ENCODE data around the gene OR2B2. TPM values are rescaled to one million over a fixed set of nuclear protein-coding genes. Genes with fewer than 3 reads are reported as not detected.
"Not testable (repeated sequence)": the region's sequence is repeated elsewhere in the genome, so short reads cannot be mapped to it uniquely, and the experiment has no call there.

The OR2B2 gene
- total and polyA plus RNA-seq, 4 donors: not detected

DNA sequence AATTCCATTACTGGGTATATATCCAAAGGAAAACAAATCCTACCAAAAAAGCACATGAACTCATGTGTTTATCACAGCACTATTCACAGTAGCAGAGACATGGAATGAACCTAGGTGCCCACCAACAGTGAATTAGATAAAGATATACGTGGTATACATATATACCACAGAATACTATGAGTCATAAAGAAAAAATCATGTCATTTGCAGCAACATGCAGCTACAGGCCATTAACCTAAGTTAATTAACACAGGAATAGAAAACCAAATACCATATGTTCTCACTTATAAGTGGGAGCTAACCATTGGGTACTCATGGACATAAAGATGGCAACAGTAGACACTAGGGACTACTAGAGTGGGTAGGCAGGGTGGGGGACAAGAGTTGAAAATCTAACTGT, 4.2 kb downstream of the OR2B2 start:
- no peak overlapping the region for H3K9ac ChIP-seq (ENCODE audit: insufficient read depth in 1 of 2, low read length in 2 of 2)
- no peaks in the 10 kb centered on the region for H3K4me1 ChIP-seq (ENCODE audit: control insufficient read depth in 5 of 5, insufficient read depth in 5 of 5, low read length in 5 of 5)
- H3K27me3 ChIP-seq (ENCODE audit: control insufficient read depth in 3 of 3, insufficient read depth in 3 of 3, low read length in 2 of 3): no peaks in the 10 kb centered on the region
- H3K36me3 ChIP-seq (ENCODE audit: control insufficient read depth in 4 of 4, insufficient read depth in 4 of 4, low read length in 4 of 4): no peaks in the 10 kb centered on the region
- WGBS, 2 donors: 83 to 86% methylated on average over 1 of the region's 1 CpG
- no peak overlapping the region for H3K4me3 ChIP-seq
- DNase-seq (no peak), ATAC-seq (ENCODE audit: insufficient read depth, low FRiP score) (no peak)
- TF ChIP-seq, protein P1, sequence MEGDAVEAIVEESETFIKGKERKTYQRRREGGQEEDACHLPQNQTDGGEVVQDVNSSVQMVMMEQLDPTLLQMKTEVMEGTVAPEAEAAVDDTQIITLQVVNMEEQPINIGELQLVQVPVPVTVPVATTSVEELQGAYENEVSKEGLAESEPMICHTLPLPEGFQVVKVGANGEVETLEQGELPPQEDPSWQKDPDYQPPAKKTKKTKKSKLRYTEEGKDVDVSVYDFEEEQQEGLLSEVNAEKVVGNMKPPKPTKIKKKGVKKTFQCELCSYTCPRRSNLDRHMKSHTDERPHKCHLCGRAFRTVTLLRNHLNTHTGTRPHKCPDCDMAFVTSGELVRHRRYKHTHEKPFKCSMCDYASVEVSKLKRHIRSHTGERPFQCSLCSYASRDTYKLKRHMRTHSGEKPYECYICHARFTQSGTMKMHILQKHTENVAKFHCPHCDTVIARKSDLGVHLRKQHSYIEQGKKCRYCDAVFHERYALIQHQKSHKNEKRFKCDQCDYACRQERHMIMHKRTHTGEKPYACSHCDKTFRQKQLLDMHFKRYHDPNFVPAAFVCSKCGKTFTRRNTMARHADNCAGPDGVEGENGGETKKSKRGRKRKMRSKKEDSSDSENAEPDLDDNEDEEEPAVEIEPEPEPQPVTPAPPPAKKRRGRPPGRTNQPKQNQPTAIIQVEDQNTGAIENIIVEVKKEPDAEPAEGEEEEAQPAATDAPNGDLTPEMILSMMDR (IDR thresholded peaks at IDR 0.05; ENCODE audit: control extremely low read depth, extremely low read depth): no peak
- no peak overlapping the region for H3K27ac ChIP-seq (ENCODE audit: low read depth in 1 of 2, low read length in 1 of 2)
- H3K9me3 ChIP-seq (ENCODE audit: control insufficient read depth in 4 of 4, insufficient read depth in 3 of 4, low read length in 3 of 4): no peaks in the 10 kb centered on the region

DNA sequence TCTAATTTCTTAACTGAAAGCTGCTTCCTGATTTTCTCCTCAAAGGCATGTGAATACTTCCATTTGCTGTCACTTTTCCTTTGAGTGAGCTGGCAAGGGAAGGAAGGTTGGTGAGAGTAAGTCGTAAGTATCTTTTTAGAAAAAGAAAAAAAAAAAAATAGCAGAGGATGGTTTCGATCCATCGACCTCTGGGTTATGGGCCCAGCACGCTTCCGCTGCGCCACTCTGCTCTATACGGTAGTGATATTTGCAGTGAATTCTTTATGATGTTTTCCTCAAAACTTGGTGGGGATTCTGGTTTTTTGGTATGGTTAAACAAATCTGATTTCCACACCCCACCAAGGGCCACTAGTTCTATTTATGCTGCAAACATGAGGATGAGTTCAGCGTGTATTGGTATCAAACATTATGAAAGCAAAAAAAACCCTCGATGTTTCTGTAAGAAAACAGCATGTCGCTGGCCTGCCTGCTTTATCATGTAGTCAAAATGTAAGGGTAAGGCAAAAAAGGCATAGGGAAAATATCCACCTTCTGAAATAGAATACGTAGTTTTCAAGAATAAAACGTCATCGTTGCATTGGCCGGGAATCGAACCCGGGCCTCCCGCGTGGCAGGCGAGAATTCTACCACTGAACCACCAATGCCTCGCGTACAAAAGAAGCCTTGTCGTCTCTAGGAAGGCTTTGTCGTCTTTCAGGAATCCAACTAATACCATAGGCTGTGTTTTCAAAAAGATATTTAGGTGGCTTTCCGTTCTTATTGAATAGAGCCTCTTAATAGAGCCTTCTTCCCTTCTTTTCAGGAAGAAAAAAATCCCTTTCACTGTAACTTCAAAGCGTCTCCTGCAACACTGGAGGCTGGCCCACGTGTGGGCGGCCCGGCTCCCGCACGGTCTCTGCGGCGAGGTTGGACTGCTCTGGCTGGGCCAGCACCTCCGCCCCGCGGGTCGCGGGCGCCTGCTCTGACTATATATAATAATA, 9.6 kb downstream of the OR2B2 start:
- peak overlapping the region in 1 of 2 donors; percentile 88 for H3K27ac ChIP-seq (ENCODE audit: low read depth in 1 of 2, low read length in 1 of 2)
- ATAC-seq (ENCODE audit: insufficient read depth, low FRiP score) (peak; percentile 92), DNase-seq (peak; percentile 94 to 98 (median 97))

DNA sequence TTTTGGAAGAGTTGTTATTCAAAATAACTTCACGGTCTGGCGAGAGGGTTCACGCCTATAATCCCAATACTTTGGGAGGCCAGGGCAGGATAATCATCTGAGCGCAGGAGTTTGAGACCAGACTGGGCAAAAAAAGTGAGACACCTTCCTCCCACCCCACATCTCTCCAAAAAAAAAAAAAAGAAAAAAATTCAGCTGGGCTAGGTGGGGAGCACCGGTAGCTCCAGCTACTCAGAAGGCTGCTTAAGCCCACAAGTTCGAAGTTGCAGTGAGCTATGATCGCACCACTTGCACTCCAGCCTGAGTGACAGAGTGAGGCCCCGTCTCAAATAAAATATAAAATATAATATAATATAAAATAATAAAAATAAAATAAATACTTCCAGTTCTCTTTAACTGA, 10.4 kb downstream of the OR2B2 start:
- peaks cover 0 to 3% (median 0%) of the 10 kb centered on the region in 5 donors for H3K4me1 ChIP-seq (ENCODE audit: control insufficient read depth in 5 of 5, insufficient read depth in 5 of 5, low read length in 5 of 5)
- ATAC-seq (ENCODE audit: insufficient read depth, low FRiP score) (no peak), DNase-seq (no peak)
- no peak overlapping the region for H3K4me3 ChIP-seq
- no peaks in the 10 kb centered on the region for H3K9me3 ChIP-seq (ENCODE audit: control insufficient read depth in 4 of 4, insufficient read depth in 3 of 4, low read length in 3 of 4)
- 83 to 91% methylated on average over 8 of the region's 8 CpGs for WGBS, 2 donors
- no peaks in the 10 kb centered on the region for H3K27me3 ChIP-seq (ENCODE audit: control insufficient read depth in 3 of 3, insufficient read depth in 3 of 3, low read length in 2 of 3)
- H3K27ac ChIP-seq (ENCODE audit: low read depth in 1 of 2, low read length in 1 of 2): no peak overlapping the region
- TF ChIP-seq, protein P1 (IDR thresholded peaks at IDR 0.05; ENCODE audit: control extremely low read depth, extremely low read depth): no peak
- H3K9ac ChIP-seq (ENCODE audit: insufficient read depth in 1 of 2, low read length in 2 of 2): no peak overlapping the region
- H3K36me3 ChIP-seq (ENCODE audit: control insufficient read depth in 4 of 4, insufficient read depth in 4 of 4, low read length in 4 of 4): no peaks in the 10 kb centered on the region

More for the DNA sequence above, 9.6 kb downstream of the OR2B2 start:
- Histone ChIP-seq H3K4me1 (ENCODE audit: control insufficient read depth in 5 of 5, insufficient read depth in 5 of 5, low read length in 5 of 5) (peaks cover 0 to 3% (median 0%) of the 10 kb centered on the region in 5 donors), H3K9ac (ENCODE audit: insufficient read depth in 1 of 2, low read length in 2 of 2) (peak overlapping the region; percentile 95 to 99), H3K9me3 (ENCODE audit: control insufficient read depth in 4 of 4, insufficient read depth in 3 of 4, low read length in 3 of 4) (no peaks in the 10 kb centered on the region), H3K4me3 (peak overlapping the region; percentile 54), H3K27me3 (ENCODE audit: control insufficient read depth in 3 of 3, insufficient read depth in 3 of 3, low read length in 2 of 3) (no peaks in the 10 kb centered on the region), H3K36me3 (ENCODE audit: control insufficient read depth in 4 of 4, insufficient read depth in 4 of 4, low read length in 4 of 4) (no peaks in the 10 kb centered on the region)
- TF ChIP-seq, protein P1 (IDR thresholded peaks at IDR 0.05; ENCODE audit: control extremely low read depth, extremely low read depth): no peak
- 0 to 1% methylated on average over 37 to 38 of the region's 38 CpGs for WGBS, 2 donors

DNA sequence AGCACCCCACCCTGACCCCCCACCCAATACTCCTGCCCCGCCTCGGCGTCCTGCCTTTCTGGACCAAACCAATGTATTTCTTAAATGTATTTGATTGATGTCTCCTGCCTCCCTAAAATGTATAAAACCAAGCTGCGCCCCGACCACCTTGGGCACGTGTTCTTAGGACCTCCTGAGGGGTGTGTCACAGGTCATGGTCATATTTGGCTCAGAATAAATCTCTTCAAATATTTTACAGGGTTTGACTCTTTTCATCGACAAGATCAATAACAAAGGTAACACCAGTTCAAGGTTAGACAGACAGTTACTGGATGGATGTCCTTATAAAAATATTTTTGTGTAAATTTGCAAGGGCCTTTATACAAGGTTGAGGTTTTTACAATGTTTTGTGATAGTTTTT, 12.0 kb downstream of the OR2B2 start:
- H3K9ac ChIP-seq (ENCODE audit: insufficient read depth in 1 of 2, low read length in 2 of 2); DNase-seq; H3K27ac ChIP-seq (ENCODE audit: low read depth in 1 of 2, low read length in 1 of 2); ATAC-seq (ENCODE audit: insufficient read depth, low FRiP score); H3K27me3 ChIP-seq (ENCODE audit: control insufficient read depth in 3 of 3, insufficient read depth in 3 of 3, low read length in 2 of 3); H3K4me3 ChIP-seq; H3K4me1 ChIP-seq (ENCODE audit: control insufficient read depth in 5 of 5, insufficient read depth in 5 of 5, low read length in 5 of 5); H3K9me3 ChIP-seq (ENCODE audit: control insufficient read depth in 4 of 4, insufficient read depth in 3 of 4, low read length in 3 of 4); H3K36me3 ChIP-seq (ENCODE audit: control insufficient read depth in 4 of 4, insufficient read depth in 4 of 4, low read length in 4 of 4): not testable (repeated sequence)
- WGBS, 2 donors: 92 to 94% methylated on average over 7 of the region's 7 CpGs
